Right lobe of liver (tissue), 6 donors: ENCODE measurements around the gene MYO9A. TPM values are rescaled to one million over a fixed set of nuclear protein-coding genes. Genes with fewer than 3 reads are reported as not detected.

ENCODE experiments used
- ATAC-seq, 4 donors: fragments of 200-7000 bp; cut with Tn5 transposase; one replicate each; pipeline ENCODE4 v1.9.1; 2020; ENCODE audit warnings: mild to moderate bottlenecking in 4 of 4, moderate library complexity in 4 of 4
- DNase-seq, 3 donors: peaks; one replicate each; pipeline ENCODE4 v3.0.0-alpha.2; 2020
- H3K27ac ChIP-seq, 3 donors: fragments of 200-600 bp; one replicate each; pipeline ENCODE4 v1.8.0; 2022
- H3K27me3 ChIP-seq, 2 donors: fragments of 200-600 bp; one replicate each; pipeline ENCODE4 v1.8.0; 2022
- H3K36me3 ChIP-seq, 4 donors: fragments of 200-600 bp; sonication (generic) in 1 of 4; one replicate each; pipeline versions ENCODE4 v1.5.1 to v1.8.0; 2017 to 2022; ENCODE audit warnings: control low read depth in 1 of 4
- H3K4me1 ChIP-seq, 4 donors: fragments of 200-600 bp; sonication (generic) in 1 of 4; one replicate each; pipeline versions ENCODE4 v1.5.1 to v1.8.0; 2017 to 2022; ENCODE audit warnings: control low read depth in 1 of 4
- H3K4me3 ChIP-seq, 3 donors: fragments of 200-600 bp; one replicate each; pipeline ENCODE4 v1.8.0; 2022
- H3K9me3 ChIP-seq, 4 donors: fragments of 200-600 bp; sonication (generic) in 1 of 4; one replicate each; pipeline versions ENCODE4 v1.5.1 to v1.8.0; 2017 to 2022; ENCODE audit warnings: control low read depth in 1 of 4
- POLR2A ChIP-seq: fragments of 450-650 bp; IDR thresholded peaks from one replicate; pipeline ENCODE4 v1.6.1; 2017; ENCODE audit warnings: antibody characterized with exemption, mild to moderate bottlenecking
- WGBS: methylation state at CpG from one replicate; pipeline ENCODE4 v1.1.6; 2018; ENCODE audit warnings: low coverage, low lambda C conversion rate; ENCODE audit not compliant: insufficient coverage; ENCODE audit errors: missing lambda C conversion rate; 5-methylcytosine and 5-hydroxymethylcytosine counted together
- intact Hi-C, 2 donors: fragments of 100-400 bp; cut with DNase I; formaldehyde crosslinking; loops; one replicate each; pipeline versions ENCODE4 v1.11.2 to v1.14.1; 2022
- small RNA-seq, 2 experiments: library from RNA; depleted of rRNA; stranded (forward); fragments of <200 nt; gene quantifications; one replicate each; pipeline ENCODE3, GENCODE V24; 2016
- total RNA-seq, 6 experiments: library from RNA; depleted of rRNA in 2 of 6; stranded (reverse); fragments of >200 nt in 2 of 6; fragmentation: NEBNext Ultra II Directional in 3 of 6; extraction: Animal tissue kit (Norgen Biotek cat#: 25700) in 3 of 6; gene quantifications; one replicate each; pipeline versions ENCODE4 v1.1.0 to v1.2.4, GENCODE V29; 2016 to 2023
- TF ChIP-seq, protein P1 (sequence below), 4 donors: fragments of 200-600 bp in 3 of 4; fragments of 450-650 bp in 1 of 4; IDR thresholded peaks; one replicate each; pipeline versions ENCODE4 v1.5.1 to v1.8.0; 2016 to 2022; ENCODE audit warnings: antibody characterized with exemption in 4 of 4, mild to moderate bottlenecking in 2 of 4
- donor health status: DM: no; HTN: yes; CAD: no.
- donor health status: DM: no; HTN: no; CAD: no.
- donor health status: DM: no; HTN: no; CAD: no.
- donor health status: DM: no; HTN: yes; CAD: no.
- donor health status: DM: no; HTN: yes; CAD: no.

MYO9A gene
- total RNA-seq, 6 experiments from 2014 or later: 5.6 to 10.4 (median 8.5) TPM

DNA sequence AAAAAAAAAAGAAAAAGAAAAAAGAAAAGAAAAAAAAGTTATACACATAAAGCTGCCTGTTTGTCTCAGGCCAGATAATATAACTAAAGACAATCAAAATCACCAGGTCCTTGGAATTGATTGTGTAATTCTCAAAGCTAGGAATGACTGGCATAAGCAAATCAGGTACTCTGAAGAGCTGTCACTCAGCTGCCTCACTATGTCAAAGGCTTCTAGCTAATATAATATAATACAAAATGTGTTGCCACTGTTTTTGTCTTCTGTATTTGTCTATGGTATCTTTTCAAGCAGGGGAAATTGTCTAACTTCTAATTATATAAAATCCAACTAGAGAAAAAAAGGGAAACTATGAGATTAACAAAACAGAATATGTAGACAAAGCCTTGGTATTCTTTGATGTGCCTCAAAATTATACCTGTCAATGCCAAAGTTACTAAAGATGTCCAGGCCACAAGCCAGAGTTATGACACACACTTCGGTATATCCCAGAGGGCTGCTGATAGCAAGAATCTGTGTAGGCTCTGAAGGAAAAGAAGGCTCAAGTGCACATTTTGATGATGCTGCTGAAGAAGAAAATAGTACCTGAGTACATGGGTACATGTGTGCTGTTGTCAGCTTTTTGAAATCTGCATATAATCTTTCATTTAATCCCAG lies 344.6 kb downstream of the MYO9A start:
- H3K4me3 ChIP-seq: no peak overlapping the region
- intact Hi-C loops: no loop called here

More for the DNA sequence above, 344.6 kb downstream of the MYO9A start:
- Histone ChIP-seq H3K4me1 (no peaks in the 10 kb centered on the region), H3K36me3 (no peaks in the 10 kb centered on the region), H3K27me3 (no peaks in the 10 kb centered on the region), H3K9me3 (no peaks in the 10 kb centered on the region), H3K27ac (no peak overlapping the region)
- TF ChIP-seq, protein P1, sequence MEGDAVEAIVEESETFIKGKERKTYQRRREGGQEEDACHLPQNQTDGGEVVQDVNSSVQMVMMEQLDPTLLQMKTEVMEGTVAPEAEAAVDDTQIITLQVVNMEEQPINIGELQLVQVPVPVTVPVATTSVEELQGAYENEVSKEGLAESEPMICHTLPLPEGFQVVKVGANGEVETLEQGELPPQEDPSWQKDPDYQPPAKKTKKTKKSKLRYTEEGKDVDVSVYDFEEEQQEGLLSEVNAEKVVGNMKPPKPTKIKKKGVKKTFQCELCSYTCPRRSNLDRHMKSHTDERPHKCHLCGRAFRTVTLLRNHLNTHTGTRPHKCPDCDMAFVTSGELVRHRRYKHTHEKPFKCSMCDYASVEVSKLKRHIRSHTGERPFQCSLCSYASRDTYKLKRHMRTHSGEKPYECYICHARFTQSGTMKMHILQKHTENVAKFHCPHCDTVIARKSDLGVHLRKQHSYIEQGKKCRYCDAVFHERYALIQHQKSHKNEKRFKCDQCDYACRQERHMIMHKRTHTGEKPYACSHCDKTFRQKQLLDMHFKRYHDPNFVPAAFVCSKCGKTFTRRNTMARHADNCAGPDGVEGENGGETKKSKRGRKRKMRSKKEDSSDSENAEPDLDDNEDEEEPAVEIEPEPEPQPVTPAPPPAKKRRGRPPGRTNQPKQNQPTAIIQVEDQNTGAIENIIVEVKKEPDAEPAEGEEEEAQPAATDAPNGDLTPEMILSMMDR (IDR thresholded peaks at IDR 0.05): no peak
- TF ChIP-seq POLR2A: no peak
- no peak for ATAC-seq
- DNase-seq: no peak
- 100% methylated on average over 1 of the region's 1 CpG for WGBS

Small RNAs within 50 kb of the gene (small RNA-seq; reads per million reads assigned to genes)
- gene RNA5SP399 (0.39 to 0.65 reads per million in 2 experiments), gene RNU2-65P (0 reads per million in 2 experiments)

Other genes with a start within 250 kb of the MYO9A start
- 1 to 10 TPM in 3 of 6 experiments, under 1 TPM in 3; 0.61 to 2.6 (median 1.0) TPM for gene SENP8, start 253 bp upstream of the MYO9A start, total RNA-seq
- not detected for gene GRAMD2A, start 79.6 kb upstream of the MYO9A start, total RNA-seq
- gene PKM, start 113.0 kb upstream of the MYO9A start, total RNA-seq: 100 to 1,000 TPM in 1 of 6 experiments, 10 to 100 TPM in 5; 18.4 to 106 (median 27.2) TPM
- gene PARP6, start 154.4 kb upstream of the MYO9A start, total RNA-seq: 10 to 100 TPM in 4 of 6 experiments, 1 to 10 TPM in 2; 7.9 to 23.0 (median 13.1) TPM
- gene CELF6, start 202.0 kb upstream of the MYO9A start, total RNA-seq: 1 to 10 TPM in 4 of 6 experiments, under 1 TPM in 2; 0.47 to 1.7 (median 1.2) TPM